ENCODE data around the gene TMEM123.

Gene TMEM123

DNA sequence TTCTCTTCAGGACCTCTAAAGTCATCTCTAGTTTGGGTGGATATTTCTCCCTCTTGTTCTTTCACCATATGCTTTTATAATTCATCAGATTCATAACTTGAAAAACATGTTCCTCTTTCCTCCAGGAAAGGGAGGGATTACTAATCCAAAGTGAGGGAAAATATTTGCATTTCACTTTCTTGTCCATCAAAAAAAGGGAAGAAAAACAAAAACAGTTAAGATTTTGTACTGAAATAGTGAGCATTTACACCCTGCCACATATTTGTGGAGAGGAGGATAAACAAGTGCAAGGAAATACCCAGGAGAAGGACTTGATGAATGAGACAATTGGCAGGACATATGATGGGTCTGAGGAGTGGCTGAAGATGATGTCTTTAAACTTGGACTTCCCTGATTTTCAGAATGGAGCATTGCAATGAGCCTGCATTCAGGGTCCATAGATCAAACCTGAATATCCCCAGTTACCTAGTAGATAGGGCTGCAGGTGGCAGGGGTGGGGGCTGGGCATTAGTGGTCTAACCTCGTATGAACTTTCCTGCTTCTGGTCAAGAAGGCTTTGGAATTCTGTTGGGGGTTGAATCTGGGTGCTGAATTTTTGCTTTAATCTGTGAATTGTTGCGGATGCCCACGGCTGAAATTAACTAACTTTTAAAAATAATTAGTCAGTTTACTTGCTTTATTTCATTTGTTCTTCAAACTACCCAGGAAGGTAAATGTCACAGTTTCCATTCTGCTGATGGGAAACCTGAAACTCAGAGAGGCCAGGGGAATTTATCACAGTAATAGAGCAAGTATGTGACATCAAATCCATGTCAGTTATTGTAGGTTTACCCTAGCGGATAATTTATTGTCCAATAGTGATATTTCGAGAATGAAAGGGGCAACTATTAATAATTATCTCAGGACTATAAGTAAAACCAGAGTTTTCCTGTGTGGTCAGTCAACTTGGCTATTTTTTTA lies 36.9 kb upstream of the TMEM123 start:
- H3K4me2 ChIP-seq (ENCODE audit: insufficient read depth, low read length), result no peak overlapping the region
- no peaks in the 10 kb centered on the region for H3K4me1 ChIP-seq (ENCODE audit: insufficient read depth, low read length)
- no peaks in the 10 kb centered on the region for H3K79me2 ChIP-seq (ENCODE audit: insufficient read depth, low read length)
- no peaks in the 10 kb centered on the region for H3K36me3 ChIP-seq (ENCODE audit: insufficient read depth, low read length)
- no peaks in the 10 kb centered on the region for H3K27me3 ChIP-seq (ENCODE audit: insufficient read depth, low read length, poor library complexity)
- no peak for DNase-seq
- H3K9me3 ChIP-seq (ENCODE audit: insufficient read depth, low read length, severe bottlenecking), result no peaks in the 10 kb centered on the region
- no peak overlapping the region for H3K9ac ChIP-seq (ENCODE audit: low read depth, low read length)
- H3K27ac ChIP-seq (ENCODE audit: low read length), result no peak overlapping the region
- H4K20me1 ChIP-seq (ENCODE audit: insufficient read depth, low read length), result no peaks in the 10 kb centered on the region
- no peak overlapping the region for H3K4me3 ChIP-seq (ENCODE audit: low read depth in 1 of 2, low read length in 2 of 2)
- no peak for TF ChIP-seq EZH2 (IDR thresholded peaks at IDR 0.05; ENCODE audit: borderline replicate concordance, low read depth, low read length, severe bottlenecking)
- TF ChIP-seq, protein P1, sequence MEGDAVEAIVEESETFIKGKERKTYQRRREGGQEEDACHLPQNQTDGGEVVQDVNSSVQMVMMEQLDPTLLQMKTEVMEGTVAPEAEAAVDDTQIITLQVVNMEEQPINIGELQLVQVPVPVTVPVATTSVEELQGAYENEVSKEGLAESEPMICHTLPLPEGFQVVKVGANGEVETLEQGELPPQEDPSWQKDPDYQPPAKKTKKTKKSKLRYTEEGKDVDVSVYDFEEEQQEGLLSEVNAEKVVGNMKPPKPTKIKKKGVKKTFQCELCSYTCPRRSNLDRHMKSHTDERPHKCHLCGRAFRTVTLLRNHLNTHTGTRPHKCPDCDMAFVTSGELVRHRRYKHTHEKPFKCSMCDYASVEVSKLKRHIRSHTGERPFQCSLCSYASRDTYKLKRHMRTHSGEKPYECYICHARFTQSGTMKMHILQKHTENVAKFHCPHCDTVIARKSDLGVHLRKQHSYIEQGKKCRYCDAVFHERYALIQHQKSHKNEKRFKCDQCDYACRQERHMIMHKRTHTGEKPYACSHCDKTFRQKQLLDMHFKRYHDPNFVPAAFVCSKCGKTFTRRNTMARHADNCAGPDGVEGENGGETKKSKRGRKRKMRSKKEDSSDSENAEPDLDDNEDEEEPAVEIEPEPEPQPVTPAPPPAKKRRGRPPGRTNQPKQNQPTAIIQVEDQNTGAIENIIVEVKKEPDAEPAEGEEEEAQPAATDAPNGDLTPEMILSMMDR (IDR thresholded peaks at IDR 0.05; ENCODE audit: borderline replicate concordance, extremely low read depth, low read length, poor library complexity, severe bottlenecking), result no peak
- no peak overlapping the region for H2AFZ ChIP-seq (ENCODE audit: low read depth, low read length)
- ATAC-seq (ENCODE audit: insufficient read depth, low read depth), result no peak

DNA sequence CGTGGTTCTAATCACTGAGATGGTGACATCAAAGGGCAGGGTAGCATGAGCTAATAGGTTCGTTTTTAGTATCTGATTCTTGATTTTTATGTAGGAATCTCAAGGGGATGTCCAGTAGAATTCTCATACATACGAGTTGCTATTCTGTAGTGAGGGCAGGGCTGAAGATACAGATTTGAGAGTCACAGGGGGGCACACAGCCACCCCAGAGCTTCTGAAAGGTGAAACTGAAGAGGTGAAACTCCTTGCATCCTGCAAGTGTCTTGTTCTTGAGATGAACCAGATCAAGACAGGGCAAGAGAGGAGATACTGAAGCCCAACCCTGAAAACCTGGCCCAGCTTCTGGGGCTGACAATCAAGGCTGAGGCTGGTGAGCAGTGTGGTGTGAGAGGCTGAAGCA lies 35.6 kb upstream of the TMEM123 start:
- no peak overlapping the region for H3K27ac ChIP-seq (ENCODE audit: low read length)
- no peak for ATAC-seq (ENCODE audit: insufficient read depth, low read depth)
- no peak for DNase-seq
- H3K27me3 ChIP-seq (ENCODE audit: insufficient read depth, low read length, poor library complexity), result no peaks in the 10 kb centered on the region
- H3K4me2 ChIP-seq (ENCODE audit: insufficient read depth, low read length), result no peak overlapping the region
- H3K79me2 ChIP-seq (ENCODE audit: insufficient read depth, low read length), result no peaks in the 10 kb centered on the region
- no peaks in the 10 kb centered on the region for H4K20me1 ChIP-seq (ENCODE audit: insufficient read depth, low read length)
- H2AFZ ChIP-seq (ENCODE audit: low read depth, low read length), result no peak overlapping the region
- no peak for TF ChIP-seq EZH2 (IDR thresholded peaks at IDR 0.05; ENCODE audit: borderline replicate concordance, low read depth, low read length, severe bottlenecking)
- TF ChIP-seq, protein P1 (IDR thresholded peaks at IDR 0.05; ENCODE audit: borderline replicate concordance, extremely low read depth, low read length, poor library complexity, severe bottlenecking), result no peak
- H3K36me3 ChIP-seq (ENCODE audit: insufficient read depth, low read length), result no peaks in the 10 kb centered on the region
- no peaks in the 10 kb centered on the region for H3K4me1 ChIP-seq (ENCODE audit: insufficient read depth, low read length)
- no peak overlapping the region for H3K9ac ChIP-seq (ENCODE audit: low read depth, low read length)
- no peaks in the 10 kb centered on the region for H3K9me3 ChIP-seq (ENCODE audit: insufficient read depth, low read length, severe bottlenecking)
- H3K4me3 ChIP-seq (ENCODE audit: low read depth in 1 of 2, low read length in 2 of 2), result no peak overlapping the region

DNA sequence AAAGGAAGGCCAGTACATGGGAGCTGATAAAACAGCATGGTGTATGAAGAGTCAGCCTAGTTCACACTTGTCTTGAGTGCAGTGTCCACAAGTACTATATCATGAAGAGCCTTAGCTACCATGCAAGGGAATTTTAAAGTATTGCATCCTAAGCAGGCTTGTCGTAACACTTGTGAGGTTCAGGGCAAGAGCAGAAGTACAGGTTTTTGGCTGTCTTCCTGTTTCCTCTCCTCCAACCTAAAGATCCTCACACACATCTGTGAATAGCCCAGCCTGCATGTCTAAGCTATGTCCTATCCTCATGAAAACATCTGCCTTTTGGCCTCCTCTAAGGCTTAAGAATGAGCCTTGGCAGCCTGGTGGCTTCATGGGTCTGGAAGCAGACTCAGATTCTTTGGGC lies 34.6 kb upstream of the TMEM123 start:
- Histone ChIP-seq H3K9me3 (ENCODE audit: insufficient read depth, low read length, severe bottlenecking) (no peaks in the 10 kb centered on the region), H3K9ac (ENCODE audit: low read depth, low read length) (no peak overlapping the region), H3K4me3 (ENCODE audit: low read depth in 1 of 2, low read length in 2 of 2) (no peak overlapping the region), H3K4me1 (ENCODE audit: insufficient read depth, low read length) (no peaks in the 10 kb centered on the region), H3K79me2 (ENCODE audit: insufficient read depth, low read length) (no peaks in the 10 kb centered on the region), H3K27me3 (ENCODE audit: insufficient read depth, low read length, poor library complexity) (no peaks in the 10 kb centered on the region), H2AFZ (ENCODE audit: low read depth, low read length) (no peak overlapping the region), H3K27ac (ENCODE audit: low read length) (no peak overlapping the region), H4K20me1 (ENCODE audit: insufficient read depth, low read length) (no peaks in the 10 kb centered on the region), H3K36me3 (ENCODE audit: insufficient read depth, low read length) (no peaks in the 10 kb centered on the region), H3K4me2 (ENCODE audit: insufficient read depth, low read length) (no peak overlapping the region)
- no peak for TF ChIP-seq EZH2 (IDR thresholded peaks at IDR 0.05; ENCODE audit: borderline replicate concordance, low read depth, low read length, severe bottlenecking)
- TF ChIP-seq, protein P1 (IDR thresholded peaks at IDR 0.05; ENCODE audit: borderline replicate concordance, extremely low read depth, low read length, poor library complexity, severe bottlenecking), result no peak
- ATAC-seq (ENCODE audit: insufficient read depth, low read depth) (no peak), DNase-seq (no peak)

All from DND-41 (cell line).